ENCODE data around the gene ARL4A. TPM values are rescaled to one million over a fixed set of nuclear protein-coding genes. Genes with fewer than 3 reads are reported as not detected.
"Not testable (repeated sequence)": the region's sequence is repeated elsewhere in the genome, so short reads cannot be mapped to it uniquely, and the experiment has no call there.

ARL4A gene
- total RNA-seq, 4 donors from 2014 or later = 98.1 to 116 (median 112) TPM

DNA sequence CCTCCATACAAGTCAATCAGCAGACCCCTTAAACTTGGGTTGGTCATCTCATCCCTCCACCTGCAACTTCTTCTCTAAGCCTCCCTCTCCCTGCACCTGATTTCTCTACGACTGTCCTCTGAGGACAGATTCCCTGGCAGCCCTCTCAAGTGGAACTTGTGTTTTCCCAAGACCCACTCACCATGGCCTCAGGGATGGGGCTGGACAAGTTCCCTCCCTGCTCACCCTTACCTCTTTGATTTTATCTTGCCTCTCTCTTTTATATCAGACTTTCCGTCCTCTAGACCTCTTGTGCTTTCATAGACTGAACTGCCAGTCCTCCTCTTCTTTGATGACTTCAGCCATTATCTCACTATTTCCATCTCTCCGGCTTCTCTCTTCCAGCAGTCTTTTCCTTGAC, 46.2 kb upstream of the ARL4A start:
- Histone ChIP-seq H3K9me3 (no peaks in the 10 kb centered on the region), H3K27me3 (no peaks in the 10 kb centered on the region), H3K27ac (no peak overlapping the region), H3K4me3 (no peak overlapping the region), H3K36me3 (no peaks in the 10 kb centered on the region), H3K4me1 (peaks cover 16% of the 10 kb centered on the region)
- TF ChIP-seq, protein P1, sequence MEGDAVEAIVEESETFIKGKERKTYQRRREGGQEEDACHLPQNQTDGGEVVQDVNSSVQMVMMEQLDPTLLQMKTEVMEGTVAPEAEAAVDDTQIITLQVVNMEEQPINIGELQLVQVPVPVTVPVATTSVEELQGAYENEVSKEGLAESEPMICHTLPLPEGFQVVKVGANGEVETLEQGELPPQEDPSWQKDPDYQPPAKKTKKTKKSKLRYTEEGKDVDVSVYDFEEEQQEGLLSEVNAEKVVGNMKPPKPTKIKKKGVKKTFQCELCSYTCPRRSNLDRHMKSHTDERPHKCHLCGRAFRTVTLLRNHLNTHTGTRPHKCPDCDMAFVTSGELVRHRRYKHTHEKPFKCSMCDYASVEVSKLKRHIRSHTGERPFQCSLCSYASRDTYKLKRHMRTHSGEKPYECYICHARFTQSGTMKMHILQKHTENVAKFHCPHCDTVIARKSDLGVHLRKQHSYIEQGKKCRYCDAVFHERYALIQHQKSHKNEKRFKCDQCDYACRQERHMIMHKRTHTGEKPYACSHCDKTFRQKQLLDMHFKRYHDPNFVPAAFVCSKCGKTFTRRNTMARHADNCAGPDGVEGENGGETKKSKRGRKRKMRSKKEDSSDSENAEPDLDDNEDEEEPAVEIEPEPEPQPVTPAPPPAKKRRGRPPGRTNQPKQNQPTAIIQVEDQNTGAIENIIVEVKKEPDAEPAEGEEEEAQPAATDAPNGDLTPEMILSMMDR (IDR thresholded peaks at IDR 0.05) = no peak
- TF ChIP-seq POLR2AphosphoS5 (IDR thresholded peaks at IDR 0.05) (no peak), EP300 (IDR thresholded peaks at IDR 0.05) (no peak), POLR2A (IDR thresholded peaks at IDR 0.05) (no peak)
- no peak for DNase-seq (ENCODE audit: low spot score in 2 of 2)
- WGBS = 91% methylated on average over 3 of the region's 3 CpGs

DNA sequence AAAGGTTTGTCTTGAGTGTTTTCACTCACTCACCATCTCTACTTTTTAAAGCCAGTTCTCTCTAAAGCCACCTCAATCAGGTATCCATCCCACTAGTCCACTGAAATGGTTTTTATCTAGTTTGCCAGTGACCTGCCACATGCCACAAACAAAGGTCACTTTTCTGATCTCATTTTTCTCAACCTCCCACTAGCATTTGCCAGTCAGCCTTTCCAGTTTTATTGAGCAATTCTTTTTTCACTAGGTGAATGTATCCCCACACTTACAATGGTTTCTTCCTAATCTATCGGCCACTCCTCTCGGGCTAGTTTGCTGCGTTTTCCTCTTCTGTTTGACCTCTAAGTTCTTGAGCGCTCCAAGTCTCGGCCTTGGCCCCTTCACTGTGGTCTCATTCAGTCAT, 44.9 kb upstream of the ARL4A start:
- no peak for DNase-seq (ENCODE audit: low spot score in 2 of 2)
- Histone ChIP-seq H3K36me3 (no peaks in the 10 kb centered on the region), H3K27ac (no peak overlapping the region), H3K4me3 (no peak overlapping the region), H3K27me3 (no peaks in the 10 kb centered on the region), H3K4me1 (peaks cover 15% of the 10 kb centered on the region), H3K9me3 (no peaks in the 10 kb centered on the region)
- TF ChIP-seq POLR2A (IDR thresholded peaks at IDR 0.05) = no peak
- TF ChIP-seq, protein P1 (IDR thresholded peaks at IDR 0.05) = no peak
- WGBS = 82% methylated on average over 5 of the region's 5 CpGs

DNA sequence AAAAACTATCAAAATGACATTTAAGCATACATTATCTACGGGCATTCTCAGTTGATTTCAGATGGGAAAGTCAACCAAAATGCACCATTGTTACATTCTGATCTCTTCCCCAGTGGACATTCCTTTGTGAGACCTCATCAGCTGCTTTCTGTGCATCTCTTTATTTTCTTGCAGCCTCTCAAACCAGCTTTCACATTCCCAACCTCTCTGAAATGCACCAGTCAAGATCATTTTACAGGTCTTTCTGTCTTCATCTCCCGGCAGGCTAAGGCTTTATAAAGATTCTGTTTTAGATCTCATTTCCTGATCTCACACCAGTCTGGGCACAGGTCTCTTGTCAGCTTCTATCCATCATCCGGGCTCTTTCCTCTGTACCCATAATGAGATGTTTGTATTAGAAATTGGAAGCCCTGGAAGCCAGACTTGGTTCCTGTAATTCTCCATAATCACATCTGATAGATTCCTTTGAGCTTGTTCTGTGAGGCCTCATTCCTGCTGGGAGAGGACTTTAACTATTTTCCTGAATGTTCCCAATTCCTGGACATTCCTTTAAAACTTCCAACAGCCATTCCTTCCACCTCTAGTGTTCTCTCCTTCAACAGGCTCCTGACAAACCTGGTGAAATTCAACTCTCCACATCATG, 44.3 kb upstream of the ARL4A start:
- WGBS = 77% methylated on average over 3 of the region's 3 CpGs

DNA sequence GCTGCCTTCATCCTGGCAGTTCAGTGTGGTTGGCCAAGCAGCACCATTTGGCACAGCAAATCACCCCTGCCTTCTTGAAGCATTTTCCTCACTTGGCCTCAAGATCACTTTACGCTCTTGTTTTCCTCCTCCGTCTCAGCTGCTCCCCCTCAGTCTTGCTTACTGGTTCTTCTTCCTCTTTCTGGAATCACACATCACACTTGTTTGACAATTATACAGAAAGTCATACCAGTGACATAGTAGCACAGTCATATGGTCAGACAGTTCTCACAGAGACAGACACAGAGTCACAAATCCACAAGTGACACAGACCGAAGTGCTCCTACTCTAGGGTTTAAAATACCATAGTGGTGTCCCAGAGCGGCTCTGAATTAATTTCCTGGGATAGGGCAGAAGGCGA, 43.8 kb upstream of the ARL4A start:
- Histone ChIP-seq H3K27me3 (no peaks in the 10 kb centered on the region), H3K9me3 (no peaks in the 10 kb centered on the region), H3K27ac (no peak overlapping the region), H3K36me3 (no peaks in the 10 kb centered on the region), H3K4me3 (no peak overlapping the region), H3K4me1 (peaks cover 4% of the 10 kb centered on the region)
- no peak for DNase-seq (ENCODE audit: low spot score in 2 of 2)
- whole genome bisulfite sequencing = 93% methylated on average over 5 of the region's 5 CpGs
- no peak for TF ChIP-seq EP300 (IDR thresholded peaks at IDR 0.05)
- TF ChIP-seq, protein P1 (IDR thresholded peaks at IDR 0.05) = no peak
- no peak for TF ChIP-seq POLR2A (IDR thresholded peaks at IDR 0.05)
- no peak for TF ChIP-seq POLR2AphosphoS5 (IDR thresholded peaks at IDR 0.05)

More for the DNA sequence above, 44.3 kb upstream of the ARL4A start:
- TF ChIP-seq, protein P1 (IDR thresholded peaks at IDR 0.05) = no peak
- TF ChIP-seq POLR2A (IDR thresholded peaks at IDR 0.05) (no peak), EP300 (IDR thresholded peaks at IDR 0.05) (no peak), POLR2AphosphoS5 (IDR thresholded peaks at IDR 0.05) (no peak)
- DNase-seq (ENCODE audit: low spot score in 2 of 2) = no peak
- no peaks in the 10 kb centered on the region for H3K36me3 ChIP-seq
- no peak overlapping the region for H3K27ac ChIP-seq
- no peaks in the 10 kb centered on the region for H3K27me3 ChIP-seq
- H3K4me1 ChIP-seq = peaks cover 10% of the 10 kb centered on the region
- H3K4me3 ChIP-seq = no peak overlapping the region
- no peaks in the 10 kb centered on the region for H3K9me3 ChIP-seq

DNA sequence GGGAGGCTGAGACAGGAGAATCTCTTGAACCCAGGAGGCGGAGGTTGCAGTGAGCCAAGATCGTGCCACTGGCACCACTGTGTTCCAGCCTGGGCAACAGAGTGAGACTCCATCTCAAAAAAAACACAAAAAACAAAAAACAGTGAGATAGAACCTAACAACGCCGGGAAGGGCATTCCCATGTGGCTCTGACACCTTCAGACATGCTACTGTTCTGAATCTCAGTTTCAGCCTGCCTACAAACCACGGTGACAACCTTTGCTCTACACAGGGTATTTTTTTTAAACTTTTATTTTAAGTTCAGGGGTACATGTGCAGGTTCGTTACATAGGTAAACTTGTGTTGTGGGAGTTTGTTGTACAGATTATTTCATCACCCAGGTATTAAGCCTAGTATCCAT, 42.2 kb upstream of the ARL4A start:
- not testable (repeated sequence) for H3K4me1 ChIP-seq; H3K36me3 ChIP-seq; H3K9me3 ChIP-seq; DNase-seq (ENCODE audit: low spot score in 2 of 2); H3K4me3 ChIP-seq; H3K27ac ChIP-seq; H3K27me3 ChIP-seq
- 83% methylated on average over 6 of the region's 6 CpGs for WGBS

DNA sequence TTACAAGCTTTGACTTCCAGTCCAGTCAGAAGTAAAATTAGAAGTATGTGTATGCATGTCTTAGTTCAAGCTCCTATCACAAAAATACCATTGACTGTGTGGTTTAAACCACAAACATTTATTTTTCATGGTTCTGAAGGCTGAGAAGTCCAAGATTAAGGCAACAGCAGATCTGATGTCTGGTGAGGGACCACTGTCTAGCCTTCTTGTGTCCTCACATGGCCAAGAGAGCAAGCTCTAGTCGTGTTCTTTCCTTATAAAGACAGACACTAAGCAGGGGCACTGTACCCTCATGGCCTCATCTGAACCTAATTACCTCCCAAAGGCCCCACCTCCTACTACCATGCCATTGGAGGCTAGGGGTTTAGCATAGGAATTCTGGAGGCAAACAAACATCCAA, 41.3 kb upstream of the ARL4A start:
- H3K4me3 ChIP-seq = no peak overlapping the region
- no peaks in the 10 kb centered on the region for H3K27me3 ChIP-seq
- no peak overlapping the region for H3K27ac ChIP-seq
- no peaks in the 10 kb centered on the region for H3K4me1 ChIP-seq
- H3K9me3 ChIP-seq = no peaks in the 10 kb centered on the region
- 65% methylated on average over 1 of the region's 1 CpG for WGBS
- no peak for TF ChIP-seq POLR2AphosphoS5 (IDR thresholded peaks at IDR 0.05)
- TF ChIP-seq POLR2A (IDR thresholded peaks at IDR 0.05) = no peak
- no peak for TF ChIP-seq EP300 (IDR thresholded peaks at IDR 0.05)
- TF ChIP-seq, protein P1 (IDR thresholded peaks at IDR 0.05) = no peak
- no peak for DNase-seq (ENCODE audit: low spot score in 2 of 2)
- no peaks in the 10 kb centered on the region for H3K36me3 ChIP-seq
